Smooth muscle cell of the brain vasculature (primary cell): Measurements from ENCODE around the gene MAP3K15.
"Not testable (repeated sequence)": the region's sequence is repeated elsewhere in the genome, so short reads cannot be mapped to it uniquely, and the experiment has no call there.

Experiments
- DNase-seq: peaks from one replicate; pipeline ENCODE4 v3.0.0-alpha.2; 2012; ENCODE audit warnings: low read depth, low spot score

Gene MAP3K15

GRCh38 chrX:19532709-19533108 lies 17.4 kb upstream of the MAP3K15 start:
- no peak for DNase-seq

DNA sequence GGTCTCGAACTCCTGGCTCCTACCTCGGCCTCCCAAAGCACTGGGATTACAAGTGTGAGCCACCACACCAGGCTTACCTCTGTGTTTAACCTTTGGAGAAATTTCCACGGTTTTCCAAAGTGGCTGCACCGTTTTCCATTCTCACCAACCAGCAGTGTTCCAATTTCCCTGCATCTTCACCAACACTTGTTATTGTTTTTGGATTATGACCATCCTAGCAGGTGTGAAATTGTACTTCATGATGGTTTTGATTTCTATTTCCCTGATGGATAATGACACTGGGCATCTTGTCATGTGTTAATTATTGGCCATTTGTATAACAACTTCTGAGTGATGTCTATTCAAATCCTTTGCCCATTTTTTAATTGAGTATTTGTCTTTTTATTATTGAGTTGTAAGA lies 2.7 kb upstream of the MAP3K15 start:
- DNase-seq, result no peak

- DNase-seq, result no peak
These were observed 352 bp upstream of the MAP3K15 start for GRCh38 chrX:19515615-19516105.

DNA sequence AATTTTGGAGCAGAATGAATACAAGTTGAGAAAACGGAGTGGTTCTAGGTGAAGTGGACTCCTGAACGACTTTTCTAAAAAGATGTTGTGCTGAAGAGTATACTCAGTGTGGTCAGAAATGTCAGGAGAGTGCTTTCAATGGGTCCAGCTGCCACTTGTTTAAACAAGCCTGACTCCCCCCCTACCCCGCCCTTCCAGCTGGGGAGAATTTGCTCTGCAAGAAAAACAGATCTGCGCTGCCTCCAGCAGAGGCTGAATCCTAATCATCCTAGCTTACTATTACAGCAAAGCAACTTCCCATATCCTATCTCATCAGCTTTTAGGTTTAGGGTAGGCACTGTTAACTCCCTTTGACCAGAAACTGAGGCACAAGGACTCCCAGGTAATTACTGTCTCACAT lies 1.9 kb downstream of the MAP3K15 start:
- no peak for DNase-seq

- no peak for DNase-seq
These were observed 2.3 kb downstream of the MAP3K15 start for GRCh38 chrX:19512961-19513360.

DNA sequence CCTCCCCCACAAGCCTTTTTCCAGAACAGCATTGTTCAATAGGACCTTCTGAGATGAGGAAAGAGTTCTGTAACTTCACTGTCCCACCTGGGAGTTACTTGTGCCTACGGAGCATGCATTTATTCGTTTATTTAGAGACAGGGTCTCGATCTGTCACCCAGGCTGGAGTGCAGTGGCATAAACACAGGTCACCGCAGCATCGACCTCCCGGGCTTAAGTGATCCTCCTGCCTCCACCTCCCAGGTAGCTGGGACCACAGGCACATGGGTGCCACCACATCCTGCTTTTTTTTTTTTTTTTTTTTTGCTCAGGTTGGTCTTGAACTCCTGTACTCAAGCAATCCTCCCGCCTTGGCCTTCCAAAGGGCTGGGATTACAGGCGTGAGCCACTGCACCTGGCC lies 2.9 kb downstream of the MAP3K15 start:
- DNase-seq, result no peak

GRCh38 chrX:19511796-19512195 lies 3.5 kb downstream of the MAP3K15 start:
- not testable (repeated sequence) for DNase-seq

GRCh38 chrX:19496711-19497110 lies 18.6 kb downstream of the MAP3K15 start:
- no peak for DNase-seq

DNA sequence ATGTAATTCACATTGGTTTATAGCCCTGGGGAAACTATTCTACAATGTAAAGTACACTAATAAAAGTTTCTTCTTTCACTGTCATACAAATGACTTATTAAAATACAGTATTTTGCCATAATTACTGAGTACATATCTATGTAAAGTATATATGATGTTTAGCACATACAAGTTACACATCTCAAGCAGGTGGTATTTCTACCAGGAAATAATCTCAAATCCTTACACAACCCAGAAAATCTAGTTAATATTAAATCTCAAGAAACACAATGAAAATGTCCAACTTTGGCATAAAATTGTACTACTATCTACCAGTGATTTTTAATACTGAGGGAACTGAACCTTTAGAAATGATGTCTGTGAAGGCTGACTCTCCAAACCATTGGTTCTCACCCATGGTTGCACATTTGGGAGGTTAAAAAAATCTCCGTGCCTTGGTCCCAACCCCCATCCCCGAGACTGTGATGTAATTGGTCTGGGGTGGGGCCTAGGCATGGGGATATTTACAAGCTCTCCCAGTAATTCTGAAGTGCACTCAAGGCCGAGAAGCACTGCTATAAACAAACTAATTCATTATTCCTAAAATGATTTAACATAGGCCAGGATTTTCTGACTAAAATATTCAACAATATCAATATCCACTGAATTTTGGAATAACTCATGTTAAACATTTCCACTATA lies 27.6 kb downstream of the MAP3K15 start:
- no peak for DNase-seq

DNA sequence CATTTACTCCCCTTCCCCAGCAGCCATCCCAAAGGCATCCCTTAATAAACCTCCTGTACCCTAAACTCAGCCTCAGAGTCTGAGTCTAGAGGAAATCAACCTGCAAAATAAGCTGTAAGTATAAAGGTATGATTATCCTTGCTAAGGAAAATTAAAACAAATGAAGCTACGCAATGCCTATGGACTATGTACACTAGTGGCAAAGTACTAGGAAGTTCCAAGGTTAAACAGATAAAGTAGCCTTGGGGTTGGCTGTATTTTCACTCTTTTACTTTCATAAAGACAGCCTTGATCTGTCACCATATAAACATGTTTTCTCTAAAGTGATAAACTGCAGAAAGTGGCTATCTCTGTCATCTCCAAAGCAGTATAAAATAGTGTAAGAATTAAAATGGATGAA lies 35.9 kb downstream of the MAP3K15 start:
- DNase-seq, result no peak

GRCh38 chrX:19468383-19468782 lies 46.9 kb downstream of the MAP3K15 start:
- DNase-seq, result not testable (repeated sequence)

- no peak for DNase-seq
These were observed 52.4 kb downstream of the MAP3K15 start for GRCh38 chrX:19462879-19463278.

GRCh38 chrX:19462231-19462630 lies 53.1 kb downstream of the MAP3K15 start:
- no peak for DNase-seq

DNA sequence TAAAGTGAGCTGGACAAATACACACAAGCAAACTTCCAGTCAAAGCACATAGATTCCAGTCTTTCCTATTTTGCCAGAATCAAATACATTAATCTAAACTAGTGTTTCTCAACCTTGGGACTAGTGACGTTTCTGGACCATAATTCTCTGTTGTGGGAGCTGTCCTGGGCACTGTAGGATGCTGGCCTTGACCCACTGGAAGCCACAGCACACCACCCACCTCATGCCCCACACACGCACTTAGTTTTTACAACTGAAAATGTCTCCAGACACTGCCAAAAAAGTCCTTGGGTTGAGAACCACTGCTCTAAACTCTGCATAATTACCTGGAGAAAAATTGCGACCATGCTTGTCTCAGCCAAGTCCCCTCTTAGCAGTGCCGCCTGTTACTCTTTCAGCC lies 57.6 kb downstream of the MAP3K15 start:
- no peak for DNase-seq

GRCh38 chrX:19448077-19448476 lies 67.2 kb downstream of the MAP3K15 start:
- DNase-seq, result no peak

- no peak for DNase-seq
These were observed 68.9 kb downstream of the MAP3K15 start for GRCh38 chrX:19446397-19446796.

DNA sequence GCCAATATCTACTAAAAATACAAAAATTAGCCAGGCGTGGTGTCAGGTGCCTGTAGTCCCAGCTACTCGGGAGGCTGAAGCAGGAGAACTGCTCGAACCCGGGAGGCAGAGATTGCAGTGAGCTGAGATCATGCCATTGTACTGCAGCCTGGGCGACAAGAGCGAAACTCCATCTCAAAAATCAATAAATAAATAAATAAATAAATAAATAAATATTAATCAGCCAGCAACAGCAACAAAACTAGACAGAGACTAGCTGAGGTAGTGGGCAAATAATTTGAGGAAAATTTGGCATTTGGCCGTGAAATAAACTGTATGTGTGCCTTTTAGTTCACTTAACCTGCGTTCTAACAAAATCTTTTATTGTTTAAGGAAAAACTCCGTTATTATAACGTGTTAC lies 69.5 kb downstream of the MAP3K15 start:
- not testable (repeated sequence) for DNase-seq

- no peak for DNase-seq
These were observed 71.3 kb downstream of the MAP3K15 start for GRCh38 chrX:19443869-19444526.

DNA sequence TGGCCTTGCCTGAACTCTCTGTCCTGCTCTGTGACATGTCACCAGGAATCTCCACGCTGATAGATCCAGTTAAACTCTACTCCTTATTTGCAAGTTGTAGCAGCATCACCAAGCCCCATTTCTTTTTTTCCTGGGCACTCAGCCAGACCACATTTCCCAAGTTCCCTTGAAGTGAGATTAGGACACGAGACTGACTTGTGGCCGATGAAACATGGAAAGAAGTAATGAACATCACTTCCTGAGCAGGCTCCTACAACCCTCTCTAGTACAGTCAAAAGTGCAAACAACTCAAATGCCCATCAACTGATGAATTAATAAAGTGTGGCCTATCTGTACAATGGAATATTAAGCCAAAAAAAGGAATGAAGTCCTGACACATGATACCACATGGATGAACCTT lies 74.6 kb downstream of the MAP3K15 start:
- no peak for DNase-seq

DNA sequence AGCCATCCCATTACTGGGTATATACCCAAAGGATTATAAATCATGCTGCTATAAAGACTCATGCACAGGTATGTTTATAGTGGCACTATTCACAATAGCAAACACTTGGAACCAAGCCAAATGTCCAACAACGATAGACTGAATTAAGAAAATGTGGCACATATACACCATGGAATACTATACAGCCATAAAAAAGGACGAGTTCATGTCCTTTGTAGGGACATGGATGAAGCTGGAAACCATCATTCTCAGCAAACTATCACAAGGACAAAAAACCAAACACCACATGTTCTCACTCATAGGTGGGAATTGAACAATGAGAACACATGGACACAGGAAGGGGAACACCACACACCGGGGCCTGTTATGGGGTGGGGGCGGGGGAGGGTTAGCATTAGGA lies 92.6 kb downstream of the MAP3K15 start:
- DNase-seq, result not testable (repeated sequence)

- DNase-seq, result no peak
These were observed 105.0 kb downstream of the MAP3K15 start for GRCh38 chrX:19410259-19410658.

- DNase-seq, result no peak
These were observed 111.6 kb downstream of the MAP3K15 start for GRCh38 chrX:19403696-19404095.

- DNase-seq, result no peak
These were observed 122.6 kb downstream of the MAP3K15 start for GRCh38 chrX:19392703-19393102.
